NCI-H748 treated with DMSO at 0.1 percent for 48 hours (cell line): ENCODE results near the gene ATP13A2.

Experiments used
- DNase-seq: peaks from one replicate; lab custom pipeline; 2025; lab: John Stamatoyannopoulos, UW

The ATP13A2 gene

GRCh38 chr1:17028662-17029188, 17.0 kb upstream of the ATP13A2 start:
- DNase-seq: no peak

- DNase-seq: no peak
Observed at GRCh38 chr1:17027900-17028299, 16.2 kb upstream of the ATP13A2 start.

GRCh38 chr1:17027403-17027802, 15.7 kb upstream of the ATP13A2 start:
- no peak for DNase-seq

GRCh38 chr1:17024721-17025120, 13.0 kb upstream of the ATP13A2 start:
- DNase-seq: no peak

GRCh38 chr1:17023573-17023972, 11.8 kb upstream of the ATP13A2 start:
- no peak for DNase-seq

- no peak for DNase-seq
Observed at GRCh38 chr1:17023102-17023501, 11.4 kb upstream of the ATP13A2 start.

GRCh38 chr1:17021896-17022295, 10.2 kb upstream of the ATP13A2 start:
- no peak for DNase-seq

- no peak for DNase-seq
Observed at GRCh38 chr1:17020502-17020901, 8.8 kb upstream of the ATP13A2 start.

GRCh38 chr1:17018849-17019248, 7.1 kb upstream of the ATP13A2 start:
- DNase-seq: no peak

- DNase-seq: no peak
Observed at GRCh38 chr1:17017435-17017834, 5.7 kb upstream of the ATP13A2 start.

GRCh38 chr1:17016317-17016661, 4.6 kb upstream of the ATP13A2 start:
- DNase-seq: no peak

- no peak for DNase-seq
Observed at GRCh38 chr1:17014671-17015567, 3.2 kb upstream of the ATP13A2 start.

- DNase-seq: no peak
Observed at GRCh38 chr1:17013491-17014320, 2.0 kb upstream of the ATP13A2 start.

GRCh38 chr1:17012775-17013490, 1.2 kb upstream of the ATP13A2 start:
- no peak for DNase-seq

- no peak for DNase-seq
Observed at GRCh38 chr1:17011092-17011438, 663 bp downstream of the ATP13A2 start.

GRCh38 chr1:17009706-17010105, 2.0 kb downstream of the ATP13A2 start:
- DNase-seq: no peak

- DNase-seq: no peak
Observed at GRCh38 chr1:17008208-17008855, 3.4 kb downstream of the ATP13A2 start.

GRCh38 chr1:17007121-17007520, 4.6 kb downstream of the ATP13A2 start:
- DNase-seq: no peak

GRCh38 chr1:17005365-17005740, 6.4 kb downstream of the ATP13A2 start:
- DNase-seq: no peak

GRCh38 chr1:17004466-17005364, 7.0 kb downstream of the ATP13A2 start:
- DNase-seq: no peak

GRCh38 chr1:17002524-17002902, 9.2 kb downstream of the ATP13A2 start:
- no peak for DNase-seq
